Spleen (tissue), 11 donors: ENCODE data around the gene LSG1. TPM values are rescaled to one million over a fixed set of nuclear protein-coding genes. Genes with fewer than 3 reads are reported as not detected.

Experiments
- DNase-seq: peaks from one replicate; pipeline ENCODE4 v3.0.0-alpha.2; 2020
- H3K27ac ChIP-seq, 8 donors: fragments of 200-600 bp; sonication (generic) in 7 of 8; 1 replicate in 4 of 8; 2 replicates in 4 of 8; pipeline versions ENCODE4 v1.5.0 to v1.8.0; 2016 to 2021; ENCODE audit warnings: inconsistent platforms in 4 of 8, mild to moderate bottlenecking in 4 of 8, moderate library complexity in 1 of 8
- H3K27me3 ChIP-seq, 7 donors: fragments of 200-600 bp; sonication (generic) in 6 of 7; replicated peaks in 1 of 7; 1 replicate in 4 of 7; 2 replicates in 3 of 7; pipeline versions ENCODE4 v1.5.0 to v1.8.0; 2016 to 2021; ENCODE audit warnings: inconsistent platforms in 3 of 7, mild to moderate bottlenecking in 1 of 7
- H3K36me3 ChIP-seq, 6 donors: fragments of 200-600 bp; sonication (generic) in 5 of 6; 1 replicate in 4 of 6; 2 replicates in 2 of 6; pipeline versions ENCODE4 v1.5.0 to v1.8.0; 2016 to 2021; ENCODE audit warnings: inconsistent platforms in 2 of 6
- H3K4me1 ChIP-seq, 6 donors: fragments of 200-600 bp; sonication (generic) in 5 of 6; 1 replicate in 3 of 6; 2 replicates in 3 of 6; pipeline versions ENCODE4 v1.5.0 to v1.8.0; 2016 to 2021; ENCODE audit warnings: inconsistent platforms in 3 of 6
- H3K4me3 ChIP-seq, 8 donors: fragments of 200-600 bp; sonication (generic) in 7 of 8; 1 replicate in 4 of 8; 2 replicates in 4 of 8; pipeline versions ENCODE4 v1.5.0 to v1.8.0; 2016 to 2021; ENCODE audit warnings: inconsistent platforms in 4 of 8, mild to moderate bottlenecking in 4 of 8, moderate library complexity in 2 of 8
- H3K9me3 ChIP-seq, 8 donors: fragments of 200-600 bp; sonication (generic) in 7 of 8; 1 replicate in 4 of 8; 2 replicates in 4 of 8; pipeline versions ENCODE4 v1.5.0 to v1.8.0; 2016 to 2021; ENCODE audit warnings: inconsistent platforms in 4 of 8
- CTCF ChIP-seq, 11 experiments: fragments of 200-600 bp in 7 of 11; fragments of 450-650 bp in 4 of 11; sonication (generic) in 4 of 11; IDR thresholded peaks in 8 of 11; conservative IDR thresholded peaks in 3 of 11; 1 replicate in 7 of 11; 2 replicates in 4 of 11; pipeline versions ENCODE4 v1.4.0 to v1.8.0; 2016 to 2021; ENCODE audit warnings: antibody characterized with exemption in 11 of 11, inconsistent platforms in 4 of 11, mild to moderate bottlenecking in 1 of 11
- POLR2A ChIP-seq, 3 donors: fragments of 450-650 bp; IDR thresholded peaks; one replicate each; pipeline ENCODE4 v1.5.1; 2017; ENCODE audit warnings: antibody characterized with exemption in 3 of 3, mild to moderate bottlenecking in 1 of 3
- POLR2AphosphoS5 ChIP-seq, 3 donors: sonication (generic); formaldehyde crosslinking; IDR thresholded peaks; one replicate each; pipeline ENCODE4 v1.5.1; 2017; ENCODE audit warnings: antibody characterized with exemption in 3 of 3
- WGBS, 5 donors: extraction: QIAGEN DNeasy Blood & Tissue Kit in 3 of 5; methylation state at CpG; one replicate each; pipeline versions ENCODE4 v1.1.5 to v1.1.7; 2013 to 2018; 5-methylcytosine and 5-hydroxymethylcytosine counted together
- intact Hi-C: fragments of 100-400 bp; cut with DNase I; formaldehyde crosslinking; loops from one replicate; pipeline ENCODE4 v1.15.0; 2023; ENCODE audit warnings: low total_unique reads
- polyA plus RNA-seq, 3 donors: library from polyadenylated mRNA; stranded (reverse); fragments of 200-250 nt; gene quantifications; one replicate each; pipeline ENCODE4 v1.2.1, GENCODE V29; 2013
- total RNA-seq, 7 donors: library from RNA; depleted of rRNA in 3 of 7; stranded (reverse); fragments of >200 nt in 3 of 7; fragmentation: NEBNext Ultra II Directional in 4 of 7; extraction: Animal tissue kit (Norgen Biotek cat#: 25700) in 4 of 7; gene quantifications; one replicate each; pipeline versions ENCODE4 v1.1.0 to v1.2.1, GENCODE V29; 2016 to 2021
- donor health status: healthy with polysubstance abuse.
- donor health status: DM: no; HTN: no; CAD: no; lungs with moderate emphysema.
- donor health status: DM: no; HTN: no; CAD: no.
- donor health status: Bipolar disorder and iron deficiency.
- donor health status: healthy.
- donor health status: DM: no; HTN: no; CAD: no.
- donor health status: DM: yes; HTN: yes; CAD: no.

LSG1 gene
- total and polyA plus RNA-seq, 10 donors, result 10.8 to 58.0 (median 35.7) TPM

- H3K4me3 ChIP-seq, result no peak overlapping the region
Measured at GRCh38 chr3:194682694-194683310, 10.8 kb upstream of the LSG1 start.

GRCh38 chr3:194682189-194682693, 10.2 kb upstream of the LSG1 start:
- peaks cover 0 to 8% (median 0%) of the 10 kb centered on the region in 7 donors for H3K27me3 ChIP-seq
- H3K4me3 ChIP-seq, result no peak overlapping the region
- H3K9me3 ChIP-seq, result no peaks in the 10 kb centered on the region
- intact Hi-C loops, result loop anchor here (5.0 to 10.0 kb wide), 3 partner anchors 273 to 580 kb away; no protein-coding TSS in a partner anchor
- peaks cover 0 to 5% (median 0%) of the 10 kb centered on the region in 6 donors for H3K36me3 ChIP-seq
- no peak for DNase-seq
- peaks cover 15 to 51% (median 37%) of the 10 kb centered on the region in 6 donors for H3K4me1 ChIP-seq
- H3K27ac ChIP-seq, result peak overlapping the region in 3 of 8 donors; percentile 37 to 69 (median 65)
- TF ChIP-seq POLR2AphosphoS5 (IDR thresholded peaks at IDR 0.05) (no peak), POLR2A (IDR thresholded peaks at IDR 0.05) (no peak), CTCF (IDR thresholded peaks at IDR 0.05 in 8 of 11, conservative IDR thresholded peaks at IDR 0.05 in 3 of 11) (no peak)
- 29 to 34% (median 30%) methylated on average over 4 of the region's 4 CpGs for WGBS, 5 donors

More at GRCh38 chr3:194682694-194683310, 10.8 kb upstream of the LSG1 start:
- H3K36me3 ChIP-seq, result peaks cover 0 to 10% (median 0%) of the 10 kb centered on the region in 6 donors
- TF ChIP-seq CTCF (IDR thresholded peaks at IDR 0.05 in 8 of 11, conservative IDR thresholded peaks at IDR 0.05 in 3 of 11) (peak; percentile 81 to 97 (median 90)), POLR2A (IDR thresholded peaks at IDR 0.05) (no peak), POLR2AphosphoS5 (IDR thresholded peaks at IDR 0.05) (peak; percentile 35 to 46 (median 37))
- H3K4me1 ChIP-seq, result peaks cover 17 to 56% (median 43%) of the 10 kb centered on the region in 6 donors
- no peaks in the 10 kb centered on the region for H3K9me3 ChIP-seq
- H3K27ac ChIP-seq, result peak overlapping the region in 5 of 8 donors; percentile 37 to 69 (median 53)
- intact Hi-C loops, result loop anchor here (5.0 to 10.0 kb wide), 3 partner anchors 272 to 579 kb away; no protein-coding TSS in a partner anchor
- peaks cover 0 to 11% (median 0%) of the 10 kb centered on the region in 7 donors for H3K27me3 ChIP-seq
- WGBS, 5 donors, result 31 to 48% (median 36%) methylated on average over 8 to 14 of the region's 14 CpGs
- DNase-seq, result peak; percentile 84

- intact Hi-C loops, result loop anchor here (5.0 to 10.0 kb wide), 3 partner anchors 274 to 581 kb away; no protein-coding TSS in a partner anchor
- WGBS, 5 donors, result 74 to 87% (median 84%) methylated on average over 11 of the region's 11 CpGs
- H3K27me3 ChIP-seq, result no peaks in the 10 kb centered on the region
- no peaks in the 10 kb centered on the region for H3K36me3 ChIP-seq
- H3K4me1 ChIP-seq, result peaks cover 13 to 39% (median 26%) of the 10 kb centered on the region in 6 donors
- TF ChIP-seq CTCF (IDR thresholded peaks at IDR 0.05 in 8 of 11, conservative IDR thresholded peaks at IDR 0.05 in 3 of 11) (no peak), POLR2AphosphoS5 (IDR thresholded peaks at IDR 0.05) (no peak), POLR2A (IDR thresholded peaks at IDR 0.05) (no peak)
- no peak overlapping the region for H3K4me3 ChIP-seq
- H3K27ac ChIP-seq, result no peak overlapping the region
- no peaks in the 10 kb centered on the region for H3K9me3 ChIP-seq
- no peak for DNase-seq
Measured at GRCh38 chr3:194680888-194681615, 9.1 kb upstream of the LSG1 start.
